Measurements from ENCODE around the gene GALNT11.

DNA sequence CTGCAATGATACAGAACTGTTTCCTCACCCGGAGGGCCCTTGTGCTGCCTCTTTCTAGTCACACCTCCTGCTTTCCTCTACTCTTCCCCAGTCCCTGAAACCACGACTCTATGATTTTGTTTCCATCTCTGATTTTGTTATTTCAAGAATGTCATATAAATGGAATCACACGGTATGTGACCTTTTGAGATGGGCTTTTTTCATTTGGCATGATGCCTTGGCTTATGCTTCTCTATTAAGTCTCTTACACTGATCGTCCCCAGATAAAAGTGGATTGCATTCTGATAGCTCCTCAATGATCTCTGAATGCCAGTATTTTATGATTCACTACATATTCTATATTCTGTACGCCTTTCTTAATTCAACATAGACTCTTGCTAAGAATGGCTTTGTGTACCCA is 78.2 kb downstream of the GALNT11 start:
- TF ChIP-seq ZNF76 (CRISPR knock-in tag; IDR thresholded peaks at IDR 0.05; ENCODE audit: borderline replicate concordance) (no peak), TEAD4 (IDR thresholded peaks at IDR 0.05; ENCODE audit: low read length) (no peak), TEAD4 (CRISPR knock-in tag; IDR thresholded peaks at IDR 0.05; ENCODE audit: borderline replicate concordance) (no peak)
